Endodermal cell (in vitro differentiated cells): ENCODE measurements around the gene HJURP. TPM values are rescaled to one million over a fixed set of nuclear protein-coding genes. Genes with fewer than 3 reads are reported as not detected.

ENCODE experiments used
- DNase-seq: peaks from one replicate; pipeline ENCODE4 v3.0.0-alpha.2; 2017
- H3K27ac ChIP-seq: 2 replicates; pipeline ENCODE4 v1.5.1; 2013; ENCODE audit warnings: mild to moderate bottlenecking, low read depth, low read length, moderate library complexity
- H3K27me3 ChIP-seq: 2 replicates; pipeline ENCODE4 v1.6.1; 2013; ENCODE audit warnings: mild to moderate bottlenecking, low read length, moderate library complexity; ENCODE audit not compliant: insufficient read depth, control insufficient read depth, poor library complexity, severe bottlenecking
- H3K36me3 ChIP-seq: 2 replicates; pipeline ENCODE4 v1.7.0; 2013; ENCODE audit warnings: mild to moderate bottlenecking, low read length, moderate library complexity; ENCODE audit not compliant: control insufficient read depth, insufficient read depth
- H3K4me1 ChIP-seq: one replicate; pipeline ENCODE4 v1.7.0; 2013; ENCODE audit warnings: low read length; ENCODE audit not compliant: control insufficient read depth, insufficient read depth
- H3K4me3 ChIP-seq: 2 replicates; pipeline ENCODE4 v1.5.1; 2013; ENCODE audit warnings: mild to moderate bottlenecking, low read length, moderate library complexity
- H3K9ac ChIP-seq: 2 replicates; pipeline ENCODE4 v1.6.1; 2013; ENCODE audit warnings: mild to moderate bottlenecking, low read length, moderate library complexity; ENCODE audit not compliant: poor library complexity, severe bottlenecking; ENCODE audit errors: extremely low read depth
- H3K9me3 ChIP-seq: 2 replicates; pipeline ENCODE4 v1.6.1; 2013; ENCODE audit warnings: mild to moderate bottlenecking, low read length, moderate library complexity; ENCODE audit not compliant: control insufficient read depth
- H3K27ac Mint-ChIP-seq: 2 replicates; pipeline ENCODE4 v1.8.0; 2020; ENCODE audit warnings: mixed read lengths
- H3K27me3 Mint-ChIP-seq: 2 replicates; pipeline ENCODE4 v1.8.0; 2021; ENCODE audit warnings: mild to moderate bottlenecking, mixed read lengths; ENCODE audit not compliant: insufficient read depth
- H3K36me3 Mint-ChIP-seq: 2 replicates; pipeline ENCODE4 v1.8.0; 2020; ENCODE audit warnings: low read depth, mixed read lengths
- H3K4me1 Mint-ChIP-seq: 2 replicates; pipeline ENCODE4 v1.8.0; 2020; ENCODE audit warnings: mixed read lengths
- H3K4me3 Mint-ChIP-seq: 2 replicates; pipeline ENCODE4 v1.8.0; 2020; ENCODE audit warnings: mild to moderate bottlenecking, moderate library complexity, mixed read lengths
- H3K9me3 Mint-ChIP-seq: 2 replicates; pipeline ENCODE4 v1.8.0; 2020; ENCODE audit warnings: mild to moderate bottlenecking, mixed read lengths
- CTCF ChIP-seq: fragments of 200-600 bp; sonication (generic); conservative IDR thresholded peaks from 2 replicates; pipeline ENCODE4 v1.5.0; 2021; ENCODE audit warnings: antibody characterized with exemption, mild to moderate bottlenecking
- WGBS, 2 experiments: methylation state at CpG; one replicate each; pipeline versions ENCODE4 v1.1.5 to v1.1.7; 2013; ENCODE audit warnings: missing lambda C conversion rate in 2 of 2, mixed read lengths in 1 of 2; ENCODE audit not compliant: insufficient coverage in 1 of 2, insufficient read length in 1 of 2; 5-methylcytosine and 5-hydroxymethylcytosine counted together
- total RNA-seq, 2 donors: library from RNA; stranded (reverse); fragmentation: NEBNext Ultra II Directional in 1 of 2; extraction: Animal tissue kit (Norgen Biotek cat#: 25700) in 1 of 2; gene quantifications; 2 replicates in 1 of 2; 3 replicates in 1 of 2; pipeline ENCODE4 v1.2.1, GENCODE V29; 2021

Gene HJURP
- total RNA-seq, 2 donors from 2014 or later: 39.4 to 78.9 TPM

- H3K27ac ChIP-seq: no peak overlapping the region
- H3K9ac ChIP-seq: no peak overlapping the region
- H3K4me3 Mint-ChIP-seq: no peak overlapping the region
- no peaks in the 10 kb centered on the region for H3K9me3 ChIP-seq
- no peaks in the 10 kb centered on the region for H3K4me1 Mint-ChIP-seq
- peaks cover 14% of the 10 kb centered on the region for H3K27me3 Mint-ChIP-seq
- 80 to 83% methylated on average over 1 to 3 of the region's 3 CpGs for WGBS, 2 experiments
- peak; percentile 23 for DNase-seq
- H3K36me3 Mint-ChIP-seq: no peaks in the 10 kb centered on the region
- H3K4me1 ChIP-seq: no peaks in the 10 kb centered on the region
- H3K27ac Mint-ChIP-seq: no peak overlapping the region
- peaks cover 5% of the 10 kb centered on the region for H3K9me3 Mint-ChIP-seq
- no peak for TF ChIP-seq CTCF
- no peak overlapping the region for H3K4me3 ChIP-seq
- no peaks in the 10 kb centered on the region for H3K36me3 ChIP-seq
- no peaks in the 10 kb centered on the region for H3K27me3 ChIP-seq
Measured at GRCh38 chr2:233802132-233802815, 52.1 kb downstream of the HJURP start.

- no peak overlapping the region for H3K9ac ChIP-seq
- Mint-ChIP-seq H3K36me3 (no peaks in the 10 kb centered on the region), H3K4me1 (no peaks in the 10 kb centered on the region), H3K27me3 (peaks cover 14% of the 10 kb centered on the region), H3K4me3 (no peak overlapping the region), H3K9me3 (peaks cover 5% of the 10 kb centered on the region), H3K27ac (no peak overlapping the region)
- H3K4me1 ChIP-seq: no peaks in the 10 kb centered on the region
- peak; percentile 44 for DNase-seq
- no peak for TF ChIP-seq CTCF
- no peaks in the 10 kb centered on the region for H3K36me3 ChIP-seq
- no peak overlapping the region for H3K27ac ChIP-seq
- H3K27me3 ChIP-seq: no peaks in the 10 kb centered on the region
- H3K4me3 ChIP-seq: no peak overlapping the region
- WGBS, 2 experiments: 85 to 89% methylated on average over 3 to 9 of the region's 9 CpGs
- no peaks in the 10 kb centered on the region for H3K9me3 ChIP-seq
Measured at GRCh38 chr2:233801357-233802131, 52.8 kb downstream of the HJURP start.

- no peaks in the 10 kb centered on the region for H3K36me3 Mint-ChIP-seq
- Histone ChIP-seq H3K4me3 (no peak overlapping the region), H3K9ac (no peak overlapping the region), H3K9me3 (no peaks in the 10 kb centered on the region), H3K4me1 (no peaks in the 10 kb centered on the region), H3K27ac (no peak overlapping the region), H3K27me3 (no peaks in the 10 kb centered on the region), H3K36me3 (no peaks in the 10 kb centered on the region)
- H3K27ac Mint-ChIP-seq: no peak overlapping the region
- 93 to 94% methylated on average over 3 to 7 of the region's 7 CpGs for WGBS, 2 experiments
- TF ChIP-seq CTCF: no peak
- peak; percentile 23 for DNase-seq
- no peak overlapping the region for H3K4me3 Mint-ChIP-seq
- no peaks in the 10 kb centered on the region for H3K4me1 Mint-ChIP-seq
- peaks cover 14% of the 10 kb centered on the region for H3K27me3 Mint-ChIP-seq
- peaks cover 3% of the 10 kb centered on the region for H3K9me3 Mint-ChIP-seq
Measured at GRCh38 chr2:233800208-233800607, 54.1 kb downstream of the HJURP start.
